GM12878 (cell line): ENCODE results near the gene SLC6A7. TPM values are rescaled to one million over a fixed set of nuclear protein-coding genes. Genes with fewer than 3 reads are reported as not detected.

ENCODE experiments used
- ATAC-seq: fragments of 200-7000 bp; cut with Tn5 transposase; 3 replicates; pipeline ENCODE4 v1.9.1; 2020; ENCODE audit warnings: mild to moderate bottlenecking, moderate library complexity
- BruUV-seq: library from RNA; stranded (reverse); fragments of 400-500 nt; replicated peaks from 2 replicates; lab custom pipeline; 2021; lab: Mats Ljungman, UMichigan
- CTCF ChIA-PET: fragments of 300-600 bp; sonication (Branson Sonifier 250); formaldehyde crosslinking; extraction: SDS; loops from one replicate; lab custom pipeline; 2021; ENCODE audit warnings: inconsistent platforms; lab: Yijun Ruan, JAX
- POLR2A ChIA-PET: fragments of 350-600 bp; formaldehyde crosslinking; extraction: SDS; loops from one replicate; lab custom pipeline; 2021; ENCODE audit warnings: inconsistent platforms; lab: Charles Lee
- RAD21 ChIA-PET: fragments of 300-600 bp; sonication (Branson Sonifier 250); formaldehyde crosslinking; loops from one replicate; lab custom pipeline; 2023; ENCODE audit warnings: antibody characterized with exemption; ENCODE audit not compliant: unreplicated experiment; lab: Charles Lee
- SMC1A ChIA-PET: fragments of 300-600 bp; sonication (Branson Sonifier 250); formaldehyde crosslinking; loops from one replicate; lab custom pipeline; 2023; ENCODE audit not compliant: unreplicated experiment, uncharacterized antibody; lab: Charles Lee
- DNase-seq: peaks from one replicate; pipeline ENCODE4 v3.0.0-alpha.2; 2011; ENCODE audit warnings: low read depth, low spot score
- FAIRE-seq: peaks from 3 replicates; lab custom pipeline; 2011; peaks lifted over from hg19 to GRCh38; lab: Jason Lieb, UNC
- H2AFZ ChIP-seq: 2 replicates; pipeline ENCODE4 v1.6.0; 2011; ENCODE audit warnings: low read depth, low read length, control low read depth; ENCODE audit not compliant: control insufficient read depth
- H3K27ac ChIP-seq: 2 replicates; pipeline ENCODE4 v1.5.1; 2011; ENCODE audit warnings: control low read depth; ENCODE audit not compliant: control insufficient read depth, insufficient read depth
- H3K27me3 ChIP-seq, 2 experiments: replicated peaks in 1 of 2; 2 replicates each; pipeline versions ENCODE4 v1.6.0 to v1.6.1; 2011; ENCODE audit warnings: low read length in 1 of 2; ENCODE audit not compliant: control insufficient read depth in 2 of 2, insufficient read depth in 2 of 2
- H3K36me3 ChIP-seq, 2 experiments: 2 replicates each; pipeline ENCODE4 v1.5.1; 2011; ENCODE audit warnings: low read length in 1 of 2; ENCODE audit not compliant: control insufficient read depth in 2 of 2, insufficient read depth in 2 of 2
- H3K4me1 ChIP-seq: 2 replicates; pipeline ENCODE4 v1.6.1; 2011; ENCODE audit warnings: mild to moderate bottlenecking, low read length, moderate library complexity, mixed read lengths; ENCODE audit not compliant: control insufficient read depth, insufficient read depth
- H3K4me2 ChIP-seq: 2 replicates; pipeline ENCODE4 v1.6.0; 2011; ENCODE audit warnings: control low read depth; ENCODE audit not compliant: control insufficient read depth, insufficient read depth
- H3K4me3 ChIP-seq: fragments of 200-600 bp; sonication (generic); 2 replicates; pipeline ENCODE4 v1.5.1; 2016
- H3K79me2 ChIP-seq: 2 replicates; pipeline ENCODE4 v1.6.0; 2011; ENCODE audit warnings: low read length; ENCODE audit not compliant: control insufficient read depth, insufficient read depth
- H3K9ac ChIP-seq: 2 replicates; pipeline ENCODE4 v1.8.0; 2011; ENCODE audit warnings: low read length, control low read depth, mixed read lengths; ENCODE audit not compliant: control insufficient read depth, insufficient read depth
- H3K9me3 ChIP-seq: replicated peaks from 3 replicates; pipeline ENCODE4 v1.5.1; 2011; ENCODE audit warnings: mild to moderate bottlenecking, low read length; ENCODE audit not compliant: control insufficient read depth, insufficient read depth
- H4K20me1 ChIP-seq: 2 replicates; pipeline ENCODE4 v1.6.0; 2011; ENCODE audit not compliant: control insufficient read depth, insufficient read depth
- ATF3 ChIP-seq: IDR thresholded peaks from 2 replicates; pipeline ENCODE4 v1.6.1; 2011; ENCODE audit warnings: low read depth, mild to moderate bottlenecking, low read length, moderate library complexity, borderline replicate concordance; ENCODE audit errors: extremely low read depth
- BMI1 ChIP-seq: fragments of 450-650 bp; IDR thresholded peaks from 2 replicates; pipeline ENCODE4 v1.6.1; 2016; ENCODE audit warnings: mild to moderate bottlenecking, moderate library complexity, borderline replicate concordance
- E2F4 ChIP-seq: IDR thresholded peaks from 2 replicates; pipeline ENCODE4 v1.6.1; 2012; ENCODE audit warnings: low read depth, low read length, improper control_type of control experiment
- FOXK2 ChIP-seq: fragments of 450-650 bp; IDR thresholded peaks from 2 replicates; pipeline ENCODE4 v1.6.1; 2017; ENCODE audit warnings: mild to moderate bottlenecking, moderate library complexity
- HDAC2 ChIP-seq: fragments of 200-600 bp; sonication (generic); IDR thresholded peaks from 2 replicates; pipeline ENCODE4 v1.6.1; 2017
- MEF2B ChIP-seq: fragments of 450-650 bp; IDR thresholded peaks from 2 replicates; pipeline ENCODE4 v1.6.1; 2018; ENCODE audit warnings: mild to moderate bottlenecking, moderate library complexity; ENCODE audit not compliant: partially characterized antibody, poor library complexity, severe bottlenecking
- MTA3 ChIP-seq: IDR thresholded peaks from 2 replicates; pipeline ENCODE4 v1.6.1; 2012; ENCODE audit warnings: low read length, inconsistent platforms, borderline replicate concordance
- RUNX3 ChIP-seq: IDR thresholded peaks from 2 replicates; pipeline ENCODE4 v1.6.1; 2012; ENCODE audit warnings: low read length, inconsistent platforms
- TCF7 ChIP-seq: IDR thresholded peaks from 2 replicates; pipeline ENCODE4 v1.6.1; 2014; ENCODE audit warnings: antibody characterized with exemption, borderline replicate concordance
- ZBTB11 ChIP-seq: fragments of 450-650 bp; formaldehyde crosslinking; IDR thresholded peaks from 2 replicates; pipeline ENCODE4 v1.5.0; 2022; ENCODE audit warnings: mild to moderate bottlenecking, missing genetic modification characterization
- ZNF24 ChIP-seq: fragments of 450-650 bp; IDR thresholded peaks from 2 replicates; pipeline ENCODE4 v1.6.1; 2017; ENCODE audit warnings: antibody characterized with exemption, mild to moderate bottlenecking
- ZNF622 ChIP-seq: fragments of 450-650 bp; IDR thresholded peaks from 2 replicates; pipeline ENCODE4 v1.6.1; 2017; ENCODE audit warnings: mild to moderate bottlenecking, inconsistent platforms
- WGBS: methylation state at CpG from one replicate; pipeline ENCODE4 v1.1.6; 2016; ENCODE audit warnings: low lambda C conversion rate; ENCODE audit not compliant: insufficient replicate concordance, insufficient coverage; ENCODE audit errors: missing lambda C conversion rate; 5-methylcytosine and 5-hydroxymethylcytosine counted together
- in situ Hi-C: fragments of 300-500 bp; cut with MboI; formaldehyde crosslinking; loops from 9 replicates; pipeline ENCODE4 v1.14.3; 2018; ENCODE audit warnings: mixed read lengths
- intact Hi-C: fragments of 100-400 bp; cut with micrococcal nuclease; formaldehyde crosslinking; loops from one replicate; pipeline ENCODE4 v1.14.2; 2022; ENCODE audit not compliant: unreplicated experiment
- polyA plus RNA-seq, 11 experiments: library from polyadenylated mRNA; depleted of rRNA in 4 of 11; unstranded in 6 of 11; stranded (reverse) in 5 of 11; fragments of >200 nt; fragmentation: Nextera tagmentation in 4 of 11; fragmentation: Illumina TruSeq in 1 of 11; extraction: Ambion mirVana in 4 of 11; extraction: Trizol in 1 of 11; gene quantifications; 1 replicate in 1 of 11; 2 replicates in 10 of 11; pipeline versions ENCODE4 v1.2.1 to v1.2.3, GENCODE V29; 2011 to 2016; ENCODE audit warnings: inconsistent platforms in 2 of 11, missing spikeins in 2 of 11, low read depth in 1 of 11
- total RNA-seq, 4 experiments: library from RNA; depleted of rRNA in 3 of 4; stranded (reverse); fragments of >200 nt in 3 of 4; fragmentation: Illumina TruSeq in 1 of 4; extraction: Trizol in 1 of 4; gene quantifications; 2 replicates each; pipeline versions ENCODE4 v1.2.1 to v1.2.3, GENCODE V29; 2013 to 2021
- TF ChIP-seq, protein P1 (sequence below): IDR thresholded peaks from 2 replicates; pipeline ENCODE4 v1.6.1; 2012; ENCODE audit warnings: improper control_type of control experiment, low read depth, low read length; ENCODE audit not compliant: insufficient replicate concordance
- TF ChIP-seq, protein P2 (sequence below): IDR thresholded peaks from 2 replicates; pipeline ENCODE4 v1.6.1; 2011; ENCODE audit warnings: borderline replicate concordance, low read depth, mild to moderate bottlenecking, moderate library complexity, mixed read lengths, low read length; ENCODE audit not compliant: insufficient read depth; ENCODE audit errors: extremely low read length

Gene SLC6A7
- total and polyA plus RNA-seq, 10 of the 15 experiments (the other 5 are each of a cell fraction or from before 2014, with no cell fraction given): 0.01 to 0.15 (median 0.06) TPM; not detected in 7

- no peak overlapping the region for H3K4me2 ChIP-seq
- ChIA-PET RAD21 (no interaction called here), POLR2A (no interaction called here), SMC1A (no interaction called here), CTCF (interaction anchor here (1.1 kb wide), 1 partner anchor 128 kb away, joined by 3 read pairs; no protein-coding TSS in a partner anchor)
- intact Hi-C loops: no loop called here
- DNase-seq (no peak), FAIRE-seq (no peak), ATAC-seq (no peak)
- TF ChIP-seq BMI1: no peak
- TF ChIP-seq FOXK2: no peak
- no peak for TF ChIP-seq ZNF24
- TF ChIP-seq, protein P1, sequence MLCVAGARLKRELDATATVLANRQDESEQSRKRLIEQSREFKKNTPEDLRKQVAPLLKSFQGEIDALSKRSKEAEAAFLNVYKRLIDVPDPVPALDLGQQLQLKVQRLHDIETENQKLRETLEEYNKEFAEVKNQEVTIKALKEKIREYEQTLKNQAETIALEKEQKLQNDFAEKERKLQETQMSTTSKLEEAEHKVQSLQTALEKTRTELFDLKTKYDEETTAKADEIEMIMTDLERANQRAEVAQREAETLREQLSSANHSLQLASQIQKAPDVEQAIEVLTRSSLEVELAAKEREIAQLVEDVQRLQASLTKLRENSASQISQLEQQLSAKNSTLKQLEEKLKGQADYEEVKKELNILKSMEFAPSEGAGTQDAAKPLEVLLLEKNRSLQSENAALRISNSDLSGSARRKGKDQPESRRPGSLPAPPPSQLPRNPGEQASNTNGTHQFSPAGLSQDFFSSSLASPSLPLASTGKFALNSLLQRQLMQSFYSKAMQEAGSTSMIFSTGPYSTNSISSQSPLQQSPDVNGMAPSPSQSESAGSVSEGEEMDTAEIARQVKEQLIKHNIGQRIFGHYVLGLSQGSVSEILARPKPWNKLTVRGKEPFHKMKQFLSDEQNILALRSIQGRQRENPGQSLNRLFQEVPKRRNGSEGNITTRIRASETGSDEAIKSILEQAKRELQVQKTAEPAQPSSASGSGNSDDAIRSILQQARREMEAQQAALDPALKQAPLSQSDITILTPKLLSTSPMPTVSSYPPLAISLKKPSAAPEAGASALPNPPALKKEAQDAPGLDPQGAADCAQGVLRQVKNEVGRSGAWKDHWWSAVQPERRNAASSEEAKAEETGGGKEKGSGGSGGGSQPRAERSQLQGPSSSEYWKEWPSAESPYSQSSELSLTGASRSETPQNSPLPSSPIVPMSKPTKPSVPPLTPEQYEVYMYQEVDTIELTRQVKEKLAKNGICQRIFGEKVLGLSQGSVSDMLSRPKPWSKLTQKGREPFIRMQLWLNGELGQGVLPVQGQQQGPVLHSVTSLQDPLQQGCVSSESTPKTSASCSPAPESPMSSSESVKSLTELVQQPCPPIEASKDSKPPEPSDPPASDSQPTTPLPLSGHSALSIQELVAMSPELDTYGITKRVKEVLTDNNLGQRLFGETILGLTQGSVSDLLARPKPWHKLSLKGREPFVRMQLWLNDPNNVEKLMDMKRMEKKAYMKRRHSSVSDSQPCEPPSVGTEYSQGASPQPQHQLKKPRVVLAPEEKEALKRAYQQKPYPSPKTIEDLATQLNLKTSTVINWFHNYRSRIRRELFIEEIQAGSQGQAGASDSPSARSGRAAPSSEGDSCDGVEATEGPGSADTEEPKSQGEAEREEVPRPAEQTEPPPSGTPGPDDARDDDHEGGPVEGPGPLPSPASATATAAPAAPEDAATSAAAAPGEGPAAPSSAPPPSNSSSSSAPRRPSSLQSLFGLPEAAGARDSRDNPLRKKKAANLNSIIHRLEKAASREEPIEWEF: no peak
- no peak for TF ChIP-seq ZNF622
- no peak for TF ChIP-seq ZBTB11 (CRISPR knock-in tag)
- no peak for TF ChIP-seq MEF2B
- no peak for TF ChIP-seq TCF7
- TF ChIP-seq, protein P2, sequence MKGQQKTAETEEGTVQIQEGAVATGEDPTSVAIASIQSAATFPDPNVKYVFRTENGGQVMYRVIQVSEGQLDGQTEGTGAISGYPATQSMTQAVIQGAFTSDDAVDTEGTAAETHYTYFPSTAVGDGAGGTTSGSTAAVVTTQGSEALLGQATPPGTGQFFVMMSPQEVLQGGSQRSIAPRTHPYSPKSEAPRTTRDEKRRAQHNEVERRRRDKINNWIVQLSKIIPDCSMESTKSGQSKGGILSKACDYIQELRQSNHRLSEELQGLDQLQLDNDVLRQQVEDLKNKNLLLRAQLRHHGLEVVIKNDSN: no peak
- no peak for TF ChIP-seq ATF3
- TF ChIP-seq RUNX3: no peak
- no peak for TF ChIP-seq MTA3
- no peak for TF ChIP-seq E2F4
- TF ChIP-seq HDAC2: no peak
- no peaks in the 10 kb centered on the region for H3K79me2 ChIP-seq
- no peak overlapping the region for H3K27ac ChIP-seq
- in situ Hi-C loops: loop anchor here (5.0 to 10.0 kb wide), 2 partner anchors 96 to 588 kb away; no protein-coding TSS in a partner anchor
- no peak overlapping the region for H2AFZ ChIP-seq
- H3K9ac ChIP-seq: no peak overlapping the region
- 55% methylated on average over 21 of the region's 21 CpGs for WGBS
- BruUV-seq: no TSS peak
- H4K20me1 ChIP-seq: no peaks in the 10 kb centered on the region
- H3K4me1 ChIP-seq: no peaks in the 10 kb centered on the region
- no peaks in the 10 kb centered on the region for H3K9me3 ChIP-seq
- no peaks in the 10 kb centered on the region for H3K36me3 ChIP-seq
- no peak overlapping the region for H3K4me3 ChIP-seq
- H3K27me3 ChIP-seq: peaks cover 0 to 2% of the 10 kb centered on the region in 2 experiments; a peak in 3 of 4 replicates
These were observed 33.0 kb downstream of the SLC6A7 start for GRCh38 chr5:150222906-150223305.
